HepG2 (cell line): ENCODE results near the gene CCDC136. TPM values are rescaled to one million over a fixed set of nuclear protein-coding genes. Genes with fewer than 3 reads are reported as not detected.

Experiments used
- ATAC-seq: fragments of 200-7000 bp; cut with Tn5 transposase; 3 replicates; pipeline ENCODE4 v1.9.1; 2020; ENCODE audit warnings: mild to moderate bottlenecking, moderate library complexity
- BruUV-seq: library from RNA; stranded (reverse); fragments of 400-500 nt; replicated peaks from 2 replicates; lab custom pipeline; 2021; lab: Mats Ljungman, UMichigan
- CTCF ChIA-PET: fragments of 300-600 bp; formaldehyde crosslinking; extraction: SDS; loops from one replicate; lab custom pipeline; 2021; ENCODE audit warnings: low total read pairs, inconsistent platforms, low intra/inter-chr PET ratio; lab: Yijun Ruan, JAX
- POLR2A ChIA-PET: fragments of 350-600 bp; sonication (Branson Sonifier 250); formaldehyde crosslinking; loops from one replicate; lab custom pipeline; 2020; ENCODE audit warnings: antibody characterized with exemption, inconsistent platforms; lab: Yijun Ruan, JAX
- DNase-seq: peaks from one replicate; pipeline ENCODE4 v3.0.0-alpha.2; 2015; ENCODE audit warnings: low spot score
- FAIRE-seq: peaks from 3 replicates; lab custom pipeline; 2011; peaks lifted over from hg19 to GRCh38; lab: Jason Lieb, UNC
- H2AFZ ChIP-seq: one replicate; pipeline ENCODE4 v1.6.1; 2011; ENCODE audit warnings: low read length, inconsistent platforms
- H3K27ac ChIP-seq: fragments of 300-600 bp; 3 replicates; pipeline ENCODE4 v1.8.0; 2011; ENCODE audit warnings: mixed run types, mild to moderate bottlenecking, mixed read lengths, low read length, inconsistent platforms; ENCODE audit not compliant: insufficient read depth; ENCODE audit errors: extremely low read length
- H3K27me3 ChIP-seq, 2 experiments: fragments of 200-600 bp in 1 of 2; 2 replicates in 1 of 2; 3 replicates in 1 of 2; pipeline versions ENCODE4 v1.6.0 to v1.8.0; 2011; ENCODE audit warnings: low read length in 2 of 2, mild to moderate bottlenecking in 2 of 2, moderate library complexity in 2 of 2, inconsistent platforms in 1 of 2; ENCODE audit not compliant: insufficient read depth in 2 of 2, control insufficient read depth in 1 of 2
- H3K36me3 ChIP-seq, 2 experiments: fragments of 200-600 bp in 1 of 2; replicated peaks in 1 of 2; 2 replicates in 1 of 2; 3 replicates in 1 of 2; pipeline versions ENCODE4 v1.5.1 to v1.8.0; 2011; ENCODE audit warnings: low read length in 2 of 2, inconsistent platforms in 1 of 2; ENCODE audit not compliant: insufficient read depth in 2 of 2, control insufficient read depth in 1 of 2
- H3K4me1 ChIP-seq: 2 replicates; pipeline ENCODE4 v1.5.1; 2012; ENCODE audit warnings: low read length, inconsistent platforms; ENCODE audit not compliant: insufficient read depth
- H3K4me2 ChIP-seq: 2 replicates; pipeline ENCODE4 v1.6.0; 2011; ENCODE audit warnings: low read depth, low read length, inconsistent platforms
- H3K4me3 ChIP-seq, 3 experiments: fragments of 200-600 bp in 1 of 3; sonication (generic), shearing (Covaris generic) in 1 of 3; replicated peaks in 1 of 3; 2 replicates each; pipeline ENCODE4 v1.5.1; 2011 to 2016; ENCODE audit warnings: low read length in 3 of 3, inconsistent platforms in 2 of 3, low read depth in 2 of 3, mild to moderate bottlenecking in 2 of 3, control low read depth in 1 of 3, mixed read lengths in 1 of 3; ENCODE audit not compliant: insufficient read depth in 1 of 3
- H3K79me2 ChIP-seq: one replicate; pipeline ENCODE4 v1.6.1; 2011; ENCODE audit warnings: low read length, inconsistent platforms; ENCODE audit not compliant: insufficient read depth
- H3K9ac ChIP-seq: 2 replicates; pipeline ENCODE4 v1.6.0; 2011; ENCODE audit warnings: mild to moderate bottlenecking, low read depth, low read length, inconsistent platforms; ENCODE audit not compliant: insufficient read depth
- H3K9me3 ChIP-seq: 2 replicates; pipeline ENCODE4 v1.5.1; 2012; ENCODE audit warnings: mild to moderate bottlenecking, low read length
- H4K20me1 ChIP-seq: 2 replicates; pipeline ENCODE4 v1.6.0; 2011; ENCODE audit warnings: inconsistent platforms, mild to moderate bottlenecking, low read length, moderate library complexity; ENCODE audit not compliant: insufficient read depth
- ARID4A ChIP-seq: sonication (generic); formaldehyde crosslinking; IDR thresholded peaks from 2 replicates; pipeline ENCODE4 v1.5.0; 2020; ENCODE audit warnings: mild to moderate bottlenecking, missing genetic modification reagents, borderline replicate concordance
- MLXIP ChIP-seq: sonication (generic); formaldehyde crosslinking; IDR thresholded peaks from 2 replicates; pipeline ENCODE4 v1.9.0; 2021; ENCODE audit warnings: missing genetic modification reagents, borderline replicate concordance
- SCMH1 ChIP-seq: sonication (generic); formaldehyde crosslinking; IDR thresholded peaks from 2 replicates; pipeline ENCODE4 v1.9.0; 2021; ENCODE audit warnings: missing genetic modification reagents, mild to moderate bottlenecking, borderline replicate concordance
- SMAD1 ChIP-seq: sonication (generic); formaldehyde crosslinking; IDR thresholded peaks from 2 replicates; pipeline ENCODE4 v1.4.0; 2020; ENCODE audit warnings: missing genetic modification reagents, low read depth, mild to moderate bottlenecking, borderline replicate concordance
- TOPORS ChIP-seq: sonication (generic); formaldehyde crosslinking; IDR thresholded peaks from 2 replicates; pipeline ENCODE4 v1.8.0; 2023; ENCODE audit warnings: mild to moderate bottlenecking, missing genetic modification reagents
- ZNF234 ChIP-seq: sonication (generic); formaldehyde crosslinking; conservative IDR thresholded peaks from 2 replicates; pipeline ENCODE4 v1.5.1; 2020; ENCODE audit warnings: mild to moderate bottlenecking, missing genetic modification reagents
- ZNF263 ChIP-seq: sonication (generic); formaldehyde crosslinking; IDR thresholded peaks from 2 replicates; pipeline ENCODE4 v1.4.0; 2020; ENCODE audit warnings: missing genetic modification reagents
- ZNF746 ChIP-seq: sonication (generic); formaldehyde crosslinking; IDR thresholded peaks from 2 replicates; pipeline ENCODE4 v1.8.0; 2022; ENCODE audit warnings: mild to moderate bottlenecking, missing genetic modification reagents
- WGBS: methylation state at CpG from one replicate; pipeline ENCODE4 v1.1.6; 2017; ENCODE audit warnings: low lambda C conversion rate; 5-methylcytosine and 5-hydroxymethylcytosine counted together
- in situ Hi-C: cut with HindIII; loops from 2 replicates; pipeline ENCODE4 v1.10.0; 2017; ENCODE audit warnings: low pct_unique_long_range_greater_than_20kb; ENCODE audit not compliant: extremely low pct_ligation_motif_present
- intact Hi-C: fragments of 100-400 bp; cut with micrococcal nuclease; formaldehyde crosslinking; loops from one replicate; pipeline ENCODE4 v1.10.0; 2022; ENCODE audit not compliant: unreplicated experiment
- polyA plus RNA-seq, 8 experiments: library from polyadenylated mRNA; depleted of rRNA in 3 of 8; stranded (reverse) in 7 of 8; unstranded in 1 of 8; fragments of >200 nt; fragmentation: Illumina TruSeq in 4 of 8; extraction: Trizol in 4 of 8; gene quantifications; 2 replicates each; pipeline versions ENCODE4 v1.2.1 to v1.2.3, GENCODE V29; 2011 to 2016; ENCODE audit warnings: low read depth in 4 of 8, missing spikeins in 1 of 8, mixed read lengths in 1 of 8; ENCODE audit not compliant: insufficient read depth in 1 of 8
- total RNA-seq, 5 experiments: library from RNA; depleted of rRNA; stranded (reverse); fragments of >200 nt; fragmentation: Illumina TruSeq; extraction: Trizol; gene quantifications; 2 replicates each; pipeline ENCODE4 v1.2.3, GENCODE V29; 2016; ENCODE audit warnings: low read depth in 1 of 5

The CCDC136 gene
- total and polyA plus RNA-seq, 2 of the 13 experiments (the other 11 are each of a cell fraction or from before 2014, with no cell fraction given), result 0.04 to 0.38 TPM

GRCh38 chr7:128833148-128833945 is 41.6 kb downstream of the CCDC136 start:
- intact Hi-C loops, result no loop called here
- Histone ChIP-seq H3K27me3 (peaks cover 3 to 23% of the 10 kb centered on the region in 2 experiments; a peak in 4 of 5 replicates), H2AFZ (no peak overlapping the region), H3K79me2 (no peaks in the 10 kb centered on the region), H3K9ac (no peak overlapping the region), H3K4me2 (no peak overlapping the region), H3K27ac (no peak overlapping the region), H3K4me1 (peaks cover 22% of the 10 kb centered on the region), H4K20me1 (no peaks in the 10 kb centered on the region), H3K4me3 (no peak overlapping the region), H3K9me3 (no peaks in the 10 kb centered on the region), H3K36me3 (no peaks in the 10 kb centered on the region)
- FAIRE-seq, result no peak
- in situ Hi-C loops, result no loop called here
- no peak for TF ChIP-seq ZNF234 (CRISPR knock-in tag)
- peak; percentile 68 for TF ChIP-seq ZNF263
- POLR2A ChIA-PET, result no interaction called here
- ATAC-seq, result no peak
- no TSS peak for BruUV-seq
- WGBS, result 9% methylated on average over 6 of the region's 13 CpGs
- DNase-seq, result no peak
- CTCF ChIA-PET, result no interaction called here

- H3K4me3 ChIP-seq, result no peak overlapping the region
- no peaks in the 10 kb centered on the region for H4K20me1 ChIP-seq
- peaks cover 17% of the 10 kb centered on the region for H3K4me1 ChIP-seq
- no peak overlapping the region for H3K4me2 ChIP-seq
- no peak overlapping the region for H3K9ac ChIP-seq
- ChIA-PET CTCF (no interaction called here), POLR2A (no interaction called here)
- WGBS, result 0% methylated on average over 2 of the region's 4 CpGs
- no peak overlapping the region for H3K27ac ChIP-seq
- intact Hi-C loops, result no loop called here
- BruUV-seq, result no TSS peak
- no peaks in the 10 kb centered on the region for H3K36me3 ChIP-seq
- in situ Hi-C loops, result no loop called here
- no peak overlapping the region for H2AFZ ChIP-seq
- ATAC-seq (no peak), DNase-seq (no peak), FAIRE-seq (no peak)
- H3K79me2 ChIP-seq, result no peaks in the 10 kb centered on the region
- H3K9me3 ChIP-seq, result no peaks in the 10 kb centered on the region
- H3K27me3 ChIP-seq, result peaks cover 3 to 23% of the 10 kb centered on the region in 2 experiments; a peak in 3 of 5 replicates
- TF ChIP-seq MLXIP (CRISPR knock-in tag) (no peak), SCMH1 (no peak), SMAD1 (CRISPR knock-in tag) (no peak), TOPORS (no peak), ARID4A (CRISPR knock-in tag) (no peak), ZNF746 (no peak)
Measured at GRCh38 chr7:128833946-128834325, 42.2 kb downstream of the CCDC136 start.
